Neural crest cell (in vitro differentiated cells): ENCODE data around the gene HPN. TPM values are rescaled to one million over a fixed set of nuclear protein-coding genes. Genes with fewer than 3 reads are reported as not detected.

Source experiments
- DNase-seq: peaks from one replicate; pipeline ENCODE4 v3.0.0; 2021; ENCODE audit warnings: low read depth, mixed read lengths, low spot score
- H3K27ac Mint-ChIP-seq: one replicate; pipeline ENCODE4 v1.8.0; 2021; ENCODE audit warnings: mild to moderate bottlenecking, mixed read lengths; ENCODE audit not compliant: unreplicated experiment
- H3K27me3 Mint-ChIP-seq: 2 replicates; pipeline ENCODE4 v1.8.0; 2021; ENCODE audit warnings: low read depth, mild to moderate bottlenecking, mixed read lengths
- H3K36me3 Mint-ChIP-seq: 2 replicates; pipeline ENCODE4 v1.8.0; 2021; ENCODE audit warnings: low read depth, mild to moderate bottlenecking, mixed read lengths
- H3K4me1 Mint-ChIP-seq: 2 replicates; pipeline ENCODE4 v1.8.0; 2021; ENCODE audit warnings: mixed read lengths
- H3K4me3 Mint-ChIP-seq: one replicate; pipeline ENCODE4 v1.8.0; 2021; ENCODE audit warnings: mild to moderate bottlenecking, mixed read lengths
- H3K9me3 Mint-ChIP-seq: 2 replicates; pipeline ENCODE4 v1.8.0; 2021; ENCODE audit warnings: mixed read lengths
- total RNA-seq: library from RNA; stranded (reverse); gene quantifications from 2 replicates; pipeline ENCODE4 v1.2.1, GENCODE V29; 2021
- TF ChIP-seq, protein P1 (sequence below): fragments of 200-600 bp; sonication (generic); conservative IDR thresholded peaks from 2 replicates; pipeline ENCODE4 v1.5.0; 2021; ENCODE audit warnings: antibody characterized with exemption, mild to moderate bottlenecking

HPN gene
- total RNA-seq, 1 donor from 2014 or later: 0.26 TPM

DNA sequence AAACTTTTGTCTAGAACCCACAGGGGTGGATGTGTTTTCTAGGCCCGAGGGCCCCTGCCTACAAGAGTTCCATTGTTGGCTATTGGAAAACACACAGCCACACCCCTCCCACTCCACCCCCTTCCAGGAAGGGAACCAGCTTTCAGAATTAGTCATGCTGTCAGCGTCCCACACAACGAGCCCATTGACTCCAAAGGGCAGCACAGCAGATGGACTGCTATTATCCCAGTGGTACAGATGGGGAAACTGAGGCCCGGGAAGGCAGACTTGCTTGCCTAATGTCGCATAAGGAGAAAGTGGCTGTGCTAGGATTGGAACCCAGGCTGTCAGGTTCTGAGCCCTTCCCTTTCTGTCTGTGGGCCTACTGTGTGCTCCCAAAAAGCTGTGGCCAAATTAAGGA, 66.0 kb downstream of the HPN start:
- TF ChIP-seq, protein P1, sequence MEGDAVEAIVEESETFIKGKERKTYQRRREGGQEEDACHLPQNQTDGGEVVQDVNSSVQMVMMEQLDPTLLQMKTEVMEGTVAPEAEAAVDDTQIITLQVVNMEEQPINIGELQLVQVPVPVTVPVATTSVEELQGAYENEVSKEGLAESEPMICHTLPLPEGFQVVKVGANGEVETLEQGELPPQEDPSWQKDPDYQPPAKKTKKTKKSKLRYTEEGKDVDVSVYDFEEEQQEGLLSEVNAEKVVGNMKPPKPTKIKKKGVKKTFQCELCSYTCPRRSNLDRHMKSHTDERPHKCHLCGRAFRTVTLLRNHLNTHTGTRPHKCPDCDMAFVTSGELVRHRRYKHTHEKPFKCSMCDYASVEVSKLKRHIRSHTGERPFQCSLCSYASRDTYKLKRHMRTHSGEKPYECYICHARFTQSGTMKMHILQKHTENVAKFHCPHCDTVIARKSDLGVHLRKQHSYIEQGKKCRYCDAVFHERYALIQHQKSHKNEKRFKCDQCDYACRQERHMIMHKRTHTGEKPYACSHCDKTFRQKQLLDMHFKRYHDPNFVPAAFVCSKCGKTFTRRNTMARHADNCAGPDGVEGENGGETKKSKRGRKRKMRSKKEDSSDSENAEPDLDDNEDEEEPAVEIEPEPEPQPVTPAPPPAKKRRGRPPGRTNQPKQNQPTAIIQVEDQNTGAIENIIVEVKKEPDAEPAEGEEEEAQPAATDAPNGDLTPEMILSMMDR: no peak
- Mint-ChIP-seq H3K27ac (peak overlapping the region; percentile 39), H3K4me1 (peaks cover 36% of the 10 kb centered on the region), H3K27me3 (no peaks in the 10 kb centered on the region), H3K36me3 (no peaks in the 10 kb centered on the region), H3K9me3 (peaks cover 4% of the 10 kb centered on the region), H3K4me3 (peak overlapping the region; percentile 16)
- peak; percentile 41 for DNase-seq

- DNase-seq: no peak
- no peaks in the 10 kb centered on the region for H3K27me3 Mint-ChIP-seq
- peaks cover 34% of the 10 kb centered on the region for H3K4me1 Mint-ChIP-seq
- no peak overlapping the region for H3K4me3 Mint-ChIP-seq
- H3K9me3 Mint-ChIP-seq: peaks cover 4% of the 10 kb centered on the region
- H3K36me3 Mint-ChIP-seq: no peaks in the 10 kb centered on the region
- peak overlapping the region; percentile 91 for H3K27ac Mint-ChIP-seq
- TF ChIP-seq, protein P1: no peak
Observed at GRCh38 chr19:35108730-35109129, 67.2 kb downstream of the HPN start.

GRCh38 chr19:35109395-35110112, 68.0 kb downstream of the HPN start:
- no peak for DNase-seq
- no peak overlapping the region for H3K4me3 Mint-ChIP-seq
- H3K27me3 Mint-ChIP-seq: no peaks in the 10 kb centered on the region
- H3K4me1 Mint-ChIP-seq: peaks cover 41% of the 10 kb centered on the region
- TF ChIP-seq, protein P1: no peak
- no peak overlapping the region for H3K27ac Mint-ChIP-seq
- H3K9me3 Mint-ChIP-seq: peaks cover 4% of the 10 kb centered on the region
- no peaks in the 10 kb centered on the region for H3K36me3 Mint-ChIP-seq

DNA sequence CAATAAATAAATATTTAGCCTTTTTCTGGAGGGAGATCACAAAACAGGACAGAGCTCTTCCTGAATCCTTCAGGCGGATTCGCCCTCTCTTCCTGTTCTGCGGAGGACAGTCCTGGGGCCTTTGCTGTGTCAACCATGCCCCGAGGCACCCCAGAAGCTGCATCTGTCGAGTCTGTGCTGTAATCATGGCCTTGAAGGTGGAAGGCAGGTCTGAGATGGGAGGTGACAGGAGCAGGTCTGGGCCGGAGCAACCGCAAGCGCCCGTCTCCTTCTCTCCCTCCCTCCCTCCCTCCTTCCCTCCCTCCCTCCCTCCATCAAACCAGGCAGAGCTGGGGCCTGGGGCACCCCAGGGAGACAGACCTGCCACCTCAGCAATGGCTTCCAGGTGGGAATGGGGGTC, 69.5 kb downstream of the HPN start:
- Mint-ChIP-seq H3K9me3 (peaks cover 4% of the 10 kb centered on the region), H3K36me3 (no peaks in the 10 kb centered on the region), H3K27ac (no peak overlapping the region), H3K4me3 (no peak overlapping the region), H3K4me1 (peaks cover 53% of the 10 kb centered on the region), H3K27me3 (no peaks in the 10 kb centered on the region)
- no peak for DNase-seq
- TF ChIP-seq, protein P1: no peak

DNA sequence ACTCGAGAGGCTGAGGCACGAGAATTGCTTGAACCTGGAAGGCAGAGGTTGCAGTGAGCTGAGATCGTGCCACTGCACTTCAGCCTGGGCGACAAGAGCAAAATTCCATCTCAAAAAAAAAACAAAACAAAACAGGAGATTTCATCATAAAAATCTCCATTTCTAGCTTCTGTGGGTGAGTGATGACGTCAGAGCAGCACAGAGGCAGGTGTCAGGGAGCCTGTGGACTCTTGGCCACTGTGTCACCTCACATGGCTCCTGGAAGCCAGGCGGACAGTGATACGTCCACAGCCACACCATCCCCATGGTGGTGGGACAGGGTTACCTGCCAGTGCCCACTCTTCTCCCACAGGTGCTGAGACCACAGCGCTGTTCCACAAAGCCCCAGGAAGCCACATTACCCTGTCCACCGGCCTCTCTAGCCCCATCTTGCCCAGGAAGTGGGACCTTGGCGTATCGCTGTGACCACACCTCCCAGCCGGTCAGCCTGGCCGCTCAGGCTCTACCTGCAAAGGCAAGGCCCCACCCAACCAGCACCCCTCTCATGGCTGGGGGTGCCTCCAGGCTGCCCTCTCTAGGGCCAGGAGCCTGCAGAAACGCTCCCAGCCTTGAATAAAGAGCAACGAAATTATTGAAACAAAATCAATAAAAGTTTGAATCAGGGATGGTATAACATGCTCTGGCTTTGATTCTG, 71.6 kb downstream of the HPN start:
- Mint-ChIP-seq H3K9me3 (no peaks in the 10 kb centered on the region), H3K27ac (no peak overlapping the region), H3K4me1 (peaks cover 56% of the 10 kb centered on the region), H3K36me3 (no peaks in the 10 kb centered on the region), H3K27me3 (peaks cover 3% of the 10 kb centered on the region), H3K4me3 (no peak overlapping the region)
- no peak for DNase-seq
- TF ChIP-seq, protein P1: no peak
